ENCODE measurements around the gene PCBP3.

DNA sequence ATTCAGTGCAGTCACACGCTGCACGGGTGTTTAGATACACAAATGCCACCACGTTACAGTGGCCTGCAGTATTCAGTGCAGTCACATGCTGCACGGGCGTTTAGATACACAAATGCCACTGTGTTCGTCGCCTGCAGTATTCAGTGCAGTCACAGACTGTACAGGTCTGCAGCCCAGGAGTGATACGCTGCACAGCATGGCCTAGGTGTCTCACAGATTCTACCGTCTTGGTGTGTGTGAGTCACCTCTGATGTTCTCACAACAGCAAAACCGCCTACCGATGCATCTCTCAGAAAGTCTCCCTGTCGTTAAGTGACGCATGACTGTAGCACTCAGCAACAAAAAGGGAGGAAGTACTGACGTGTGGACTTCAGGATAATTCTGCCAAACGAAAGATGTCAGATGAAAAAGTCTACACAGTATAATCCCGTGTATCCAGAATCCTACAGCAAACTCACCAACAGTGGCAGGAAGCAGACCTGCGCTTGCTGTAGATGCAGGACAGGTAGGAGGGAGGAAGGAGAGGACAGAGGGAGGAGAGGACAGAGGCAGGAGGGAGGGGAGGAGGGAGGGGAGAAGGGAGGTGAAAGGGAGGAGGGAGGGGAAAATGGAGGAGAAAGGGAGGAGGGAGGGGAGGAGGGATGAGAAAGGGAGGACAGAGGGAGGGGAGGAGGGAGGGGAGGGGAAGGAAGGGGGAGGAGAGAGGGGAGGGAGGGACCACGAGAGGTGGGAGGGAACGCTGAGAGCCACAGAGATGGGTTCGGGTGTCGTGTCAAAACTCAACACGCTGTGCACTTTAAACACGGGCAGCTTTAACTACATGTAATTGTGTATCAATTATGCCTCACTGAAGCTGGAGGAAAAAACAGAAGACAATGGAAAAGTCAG lies 36.3 kb upstream of the PCBP3 start:
- TF ChIP-seq TBP (IDR thresholded peaks at IDR 0.05; ENCODE audit: low read depth, low read length) (no peak), EZH2 (IDR thresholded peaks at IDR 0.05; ENCODE audit: low read depth, low read length, severe bottlenecking) (no peak), TAF1 (IDR thresholded peaks at IDR 0.05; ENCODE audit: low read depth, low read length) (no peak), RNF2 (IDR thresholded peaks at IDR 0.05; ENCODE audit: borderline replicate concordance, low read depth, low read length, missing control alignments, poor library complexity, severe bottlenecking) (no peak), YY1 (IDR thresholded peaks at IDR 0.05; ENCODE audit: low read depth, low read length) (no peak), CEBPB (IDR thresholded peaks at IDR 0.05; ENCODE audit: low read depth, low read length) (no peak), CHD1 (IDR thresholded peaks at IDR 0.05; ENCODE audit: low read depth, low read length) (no peak), POLR2A (IDR thresholded peaks at IDR 0.05; ENCODE audit: control extremely low read depth in 1 of 2, low read depth in 2 of 2, low read length in 2 of 2) (no peak), JUND (IDR thresholded peaks at IDR 0.05; ENCODE audit: low read length) (no peak)
- TF ChIP-seq, protein P1, sequence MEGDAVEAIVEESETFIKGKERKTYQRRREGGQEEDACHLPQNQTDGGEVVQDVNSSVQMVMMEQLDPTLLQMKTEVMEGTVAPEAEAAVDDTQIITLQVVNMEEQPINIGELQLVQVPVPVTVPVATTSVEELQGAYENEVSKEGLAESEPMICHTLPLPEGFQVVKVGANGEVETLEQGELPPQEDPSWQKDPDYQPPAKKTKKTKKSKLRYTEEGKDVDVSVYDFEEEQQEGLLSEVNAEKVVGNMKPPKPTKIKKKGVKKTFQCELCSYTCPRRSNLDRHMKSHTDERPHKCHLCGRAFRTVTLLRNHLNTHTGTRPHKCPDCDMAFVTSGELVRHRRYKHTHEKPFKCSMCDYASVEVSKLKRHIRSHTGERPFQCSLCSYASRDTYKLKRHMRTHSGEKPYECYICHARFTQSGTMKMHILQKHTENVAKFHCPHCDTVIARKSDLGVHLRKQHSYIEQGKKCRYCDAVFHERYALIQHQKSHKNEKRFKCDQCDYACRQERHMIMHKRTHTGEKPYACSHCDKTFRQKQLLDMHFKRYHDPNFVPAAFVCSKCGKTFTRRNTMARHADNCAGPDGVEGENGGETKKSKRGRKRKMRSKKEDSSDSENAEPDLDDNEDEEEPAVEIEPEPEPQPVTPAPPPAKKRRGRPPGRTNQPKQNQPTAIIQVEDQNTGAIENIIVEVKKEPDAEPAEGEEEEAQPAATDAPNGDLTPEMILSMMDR (IDR thresholded peaks at IDR 0.05; ENCODE audit: control extremely low read depth in 1 of 3, insufficient read depth in 1 of 3, low read depth in 1 of 3, low read length in 3 of 3), result no peak
- TF ChIP-seq, protein P2, sequence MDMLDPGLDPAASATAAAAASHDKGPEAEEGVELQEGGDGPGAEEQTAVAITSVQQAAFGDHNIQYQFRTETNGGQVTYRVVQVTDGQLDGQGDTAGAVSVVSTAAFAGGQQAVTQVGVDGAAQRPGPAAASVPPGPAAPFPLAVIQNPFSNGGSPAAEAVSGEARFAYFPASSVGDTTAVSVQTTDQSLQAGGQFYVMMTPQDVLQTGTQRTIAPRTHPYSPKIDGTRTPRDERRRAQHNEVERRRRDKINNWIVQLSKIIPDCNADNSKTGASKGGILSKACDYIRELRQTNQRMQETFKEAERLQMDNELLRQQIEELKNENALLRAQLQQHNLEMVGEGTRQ (IDR thresholded peaks at IDR 0.05; ENCODE audit: low read length), result no peak
- TF ChIP-seq, protein P3, sequence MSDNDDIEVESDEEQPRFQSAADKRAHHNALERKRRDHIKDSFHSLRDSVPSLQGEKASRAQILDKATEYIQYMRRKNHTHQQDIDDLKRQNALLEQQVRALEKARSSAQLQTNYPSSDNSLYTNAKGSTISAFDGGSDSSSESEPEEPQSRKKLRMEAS (IDR thresholded peaks at IDR 0.05), result no peak
- TF ChIP-seq, protein P4, sequence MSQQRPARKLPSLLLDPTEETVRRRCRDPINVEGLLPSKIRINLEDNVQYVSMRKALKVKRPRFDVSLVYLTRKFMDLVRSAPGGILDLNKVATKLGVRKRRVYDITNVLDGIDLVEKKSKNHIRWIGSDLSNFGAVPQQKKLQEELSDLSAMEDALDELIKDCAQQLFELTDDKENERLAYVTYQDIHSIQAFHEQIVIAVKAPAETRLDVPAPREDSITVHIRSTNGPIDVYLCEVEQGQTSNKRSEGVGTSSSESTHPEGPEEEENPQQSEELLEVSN (IDR thresholded peaks at IDR 0.05), result no peak
